ENCODE data around the gene LTBP1. TPM values are rescaled to one million over a fixed set of nuclear protein-coding genes. Genes with fewer than 3 reads are reported as not detected.

LTBP1 gene
- total and polyA plus RNA-seq, 2 donors (not counting 1 experiment from before 2014, with no cell fraction given) = 0.69 TPM; not detected in 1

DNA sequence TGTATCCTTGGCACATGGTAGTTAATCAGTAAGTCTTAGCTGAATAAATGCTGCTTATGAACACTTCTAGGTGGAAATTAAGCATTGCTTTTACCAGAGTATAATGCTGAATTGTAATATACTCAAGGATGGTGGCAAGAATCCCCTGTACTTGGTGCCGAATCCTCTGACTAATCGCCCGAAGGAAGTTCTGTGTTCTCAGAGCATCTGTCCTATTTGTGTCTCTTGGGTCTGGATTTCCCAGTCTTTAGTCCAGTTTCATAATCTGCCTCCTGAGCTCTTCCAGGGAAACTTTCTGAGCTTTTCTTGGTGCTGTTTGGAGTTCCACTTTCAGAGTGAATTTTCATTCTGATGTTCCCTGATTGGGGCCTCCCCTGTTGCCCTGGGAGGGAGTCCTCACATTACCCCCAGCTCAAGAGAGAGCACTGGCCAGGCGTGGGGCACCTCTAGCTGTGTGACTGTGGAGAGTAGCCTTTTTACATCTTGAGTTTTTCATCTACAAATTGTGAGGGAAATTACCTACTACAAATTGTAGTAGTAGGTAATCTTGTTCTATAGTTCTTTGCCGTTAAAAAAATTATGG, 144.9 kb downstream of the LTBP1 start:
- ChIA-PET POLR2A (no interaction called here), CTCF (no interaction called here)
- WGBS (ENCODE audit: insufficient coverage) = 94% methylated on average over 3 of the region's 5 CpGs
- TF ChIP-seq, protein P1, sequence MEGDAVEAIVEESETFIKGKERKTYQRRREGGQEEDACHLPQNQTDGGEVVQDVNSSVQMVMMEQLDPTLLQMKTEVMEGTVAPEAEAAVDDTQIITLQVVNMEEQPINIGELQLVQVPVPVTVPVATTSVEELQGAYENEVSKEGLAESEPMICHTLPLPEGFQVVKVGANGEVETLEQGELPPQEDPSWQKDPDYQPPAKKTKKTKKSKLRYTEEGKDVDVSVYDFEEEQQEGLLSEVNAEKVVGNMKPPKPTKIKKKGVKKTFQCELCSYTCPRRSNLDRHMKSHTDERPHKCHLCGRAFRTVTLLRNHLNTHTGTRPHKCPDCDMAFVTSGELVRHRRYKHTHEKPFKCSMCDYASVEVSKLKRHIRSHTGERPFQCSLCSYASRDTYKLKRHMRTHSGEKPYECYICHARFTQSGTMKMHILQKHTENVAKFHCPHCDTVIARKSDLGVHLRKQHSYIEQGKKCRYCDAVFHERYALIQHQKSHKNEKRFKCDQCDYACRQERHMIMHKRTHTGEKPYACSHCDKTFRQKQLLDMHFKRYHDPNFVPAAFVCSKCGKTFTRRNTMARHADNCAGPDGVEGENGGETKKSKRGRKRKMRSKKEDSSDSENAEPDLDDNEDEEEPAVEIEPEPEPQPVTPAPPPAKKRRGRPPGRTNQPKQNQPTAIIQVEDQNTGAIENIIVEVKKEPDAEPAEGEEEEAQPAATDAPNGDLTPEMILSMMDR (IDR thresholded peaks at IDR 0.05) = no peak
- TF ChIP-seq EZH2 (IDR thresholded peaks at IDR 0.05; ENCODE audit: borderline replicate concordance, insufficient read depth, low read depth, low read length, poor library complexity, severe bottlenecking) = no peak
- Histone ChIP-seq H3K79me2 (ENCODE audit: control insufficient read depth, insufficient read depth, low read length) (no peaks in the 10 kb centered on the region), H3K27me3 (replicated peaks in 1 of 4; ENCODE audit: control extremely low read depth in 1 of 4, control insufficient read depth in 3 of 4, insufficient read depth in 4 of 4, low read length in 3 of 4) (no peaks in the 10 kb centered on the region), H3K9ac (ENCODE audit: low read length) (no peak overlapping the region), H4K20me1 (ENCODE audit: control insufficient read depth, insufficient read depth, low read length, poor library complexity, severe bottlenecking) (no peaks in the 10 kb centered on the region), H3K36me3 (replicated peaks in 1 of 2; ENCODE audit: control extremely low read depth in 1 of 2, control insufficient read depth in 1 of 2, extremely low read depth in 1 of 2, insufficient read depth in 2 of 2, low read length in 1 of 2) (no peaks in the 10 kb centered on the region), H3K27ac (ENCODE audit: low read length in 2 of 2) (no peak overlapping the region), H2AFZ (ENCODE audit: insufficient read depth, low read depth, low read length, poor library complexity, severe bottlenecking) (no peak overlapping the region), H3K4me3 (ENCODE audit: control extremely low read depth in 1 of 5, extremely low read depth in 1 of 5, insufficient read depth in 1 of 5, low read depth in 2 of 5, low read length in 4 of 5) (no peak overlapping the region), H3K4me1 (ENCODE audit: control insufficient read depth in 2 of 2, insufficient read depth in 2 of 2, low read length in 2 of 2) (no peaks in the 10 kb centered on the region), H3K4me2 (replicated peaks; ENCODE audit: low read depth, low read length, poor library complexity, severe bottlenecking) (no peak overlapping the region), H3K9me3 (ENCODE audit: control extremely low read depth in 1 of 3, control insufficient read depth in 2 of 3, insufficient read depth in 1 of 3, low read length in 2 of 3) (peaks cover 0 to 1% (median 0%) of the 10 kb centered on the region in 3 donors)
- ATAC-seq (ENCODE audit: low read depth) (no peak), DNase-seq (no peak)
- intact Hi-C loops (cut with micrococcal nuclease) = no loop called here
- Mint-ChIP-seq H3K27ac (no peak overlapping the region), H3K27me3 (peaks cover 2% of the 10 kb centered on the region), H3K4me1 (peaks cover under 1% of the 10 kb centered on the region), H3K4me3 (no peak overlapping the region), H3K9me3 (ENCODE audit: insufficient read depth) (peaks cover 2% of the 10 kb centered on the region)

DNA sequence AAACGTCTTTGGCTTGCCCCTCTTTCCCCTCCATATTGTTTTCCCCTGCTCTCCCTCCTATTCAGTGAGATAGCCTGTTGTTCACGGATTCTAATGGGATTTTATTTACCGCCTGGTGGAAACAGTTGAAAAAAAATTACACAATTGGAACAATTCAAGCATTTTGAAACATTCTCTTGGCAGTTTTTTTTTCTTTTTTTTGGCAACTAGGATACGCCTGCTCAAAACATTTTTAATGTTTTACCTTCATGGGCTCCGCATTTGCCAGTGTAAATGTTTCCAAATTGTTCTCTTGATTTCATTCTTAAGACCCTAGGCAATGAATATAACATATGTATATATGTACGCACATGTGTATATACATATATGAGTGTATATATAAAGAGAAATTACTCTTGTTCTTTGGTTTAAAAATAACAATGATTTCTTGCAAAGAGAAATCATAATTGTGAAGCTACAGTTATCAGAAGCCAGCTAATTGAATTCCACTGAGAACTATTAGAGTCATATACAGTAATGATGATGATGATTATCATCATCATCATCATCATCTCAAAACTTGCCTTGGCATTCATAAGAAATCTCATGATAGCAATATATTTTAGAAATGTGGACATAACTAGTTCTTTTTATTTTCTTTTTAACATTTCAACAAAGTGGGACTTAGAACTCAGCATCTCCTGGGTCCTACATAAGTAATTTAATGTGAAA, 146.7 kb downstream of the LTBP1 start:
- Histone ChIP-seq H3K4me3 (ENCODE audit: control extremely low read depth in 1 of 5, extremely low read depth in 1 of 5, insufficient read depth in 1 of 5, low read depth in 2 of 5, low read length in 4 of 5) (no peak overlapping the region), H3K4me1 (ENCODE audit: control insufficient read depth in 2 of 2, insufficient read depth in 2 of 2, low read length in 2 of 2) (no peaks in the 10 kb centered on the region), H3K27ac (ENCODE audit: low read length in 2 of 2) (no peak overlapping the region), H4K20me1 (ENCODE audit: control insufficient read depth, insufficient read depth, low read length, poor library complexity, severe bottlenecking) (no peaks in the 10 kb centered on the region), H3K9me3 (ENCODE audit: control extremely low read depth in 1 of 3, control insufficient read depth in 2 of 3, insufficient read depth in 1 of 3, low read length in 2 of 3) (peaks cover 0 to 1% (median 0%) of the 10 kb centered on the region in 3 donors), H3K36me3 (replicated peaks in 1 of 2; ENCODE audit: control extremely low read depth in 1 of 2, control insufficient read depth in 1 of 2, extremely low read depth in 1 of 2, insufficient read depth in 2 of 2, low read length in 1 of 2) (no peaks in the 10 kb centered on the region), H3K27me3 (replicated peaks in 1 of 4; ENCODE audit: control extremely low read depth in 1 of 4, control insufficient read depth in 3 of 4, insufficient read depth in 4 of 4, low read length in 3 of 4) (no peaks in the 10 kb centered on the region), H3K4me2 (replicated peaks; ENCODE audit: low read depth, low read length, poor library complexity, severe bottlenecking) (no peak overlapping the region), H3K9ac (ENCODE audit: low read length) (no peak overlapping the region), H3K79me2 (ENCODE audit: control insufficient read depth, insufficient read depth, low read length) (no peaks in the 10 kb centered on the region), H2AFZ (ENCODE audit: insufficient read depth, low read depth, low read length, poor library complexity, severe bottlenecking) (no peak overlapping the region)
- intact Hi-C loops (cut with micrococcal nuclease) = no loop called here
- DNase-seq (no peak), ATAC-seq (ENCODE audit: low read depth) (no peak)
- no CpG with 5 or more reads among the region's 6 CpGs for WGBS (ENCODE audit: insufficient coverage)
- TF ChIP-seq, protein P1 (IDR thresholded peaks at IDR 0.05) = no peak
- no peak for TF ChIP-seq EZH2 (IDR thresholded peaks at IDR 0.05; ENCODE audit: borderline replicate concordance, insufficient read depth, low read depth, low read length, poor library complexity, severe bottlenecking)
- H3K27ac Mint-ChIP-seq = no peak overlapping the region
- peaks cover 2% of the 10 kb centered on the region for H3K27me3 Mint-ChIP-seq
- H3K4me3 Mint-ChIP-seq = no peak overlapping the region
- peaks cover 2% of the 10 kb centered on the region for H3K9me3 Mint-ChIP-seq (ENCODE audit: insufficient read depth)
- H3K4me1 Mint-ChIP-seq = no peaks in the 10 kb centered on the region
- CTCF ChIA-PET = no interaction called here
- POLR2A ChIA-PET = no interaction called here
